Activated CD4-positive, alpha-beta T cell treated with anti-CD3 and anti-CD28 coated beads for 48 hours (primary cell): ENCODE data around the gene WDR45.
A peak's percentile ranks its signal among the peaks of the same experiment; 100 is the strongest.

ENCODE experiments used
- DNase-seq: peaks from one replicate; pipeline ENCODE4 v3.0.0-alpha.2; 2020

Gene WDR45

DNA sequence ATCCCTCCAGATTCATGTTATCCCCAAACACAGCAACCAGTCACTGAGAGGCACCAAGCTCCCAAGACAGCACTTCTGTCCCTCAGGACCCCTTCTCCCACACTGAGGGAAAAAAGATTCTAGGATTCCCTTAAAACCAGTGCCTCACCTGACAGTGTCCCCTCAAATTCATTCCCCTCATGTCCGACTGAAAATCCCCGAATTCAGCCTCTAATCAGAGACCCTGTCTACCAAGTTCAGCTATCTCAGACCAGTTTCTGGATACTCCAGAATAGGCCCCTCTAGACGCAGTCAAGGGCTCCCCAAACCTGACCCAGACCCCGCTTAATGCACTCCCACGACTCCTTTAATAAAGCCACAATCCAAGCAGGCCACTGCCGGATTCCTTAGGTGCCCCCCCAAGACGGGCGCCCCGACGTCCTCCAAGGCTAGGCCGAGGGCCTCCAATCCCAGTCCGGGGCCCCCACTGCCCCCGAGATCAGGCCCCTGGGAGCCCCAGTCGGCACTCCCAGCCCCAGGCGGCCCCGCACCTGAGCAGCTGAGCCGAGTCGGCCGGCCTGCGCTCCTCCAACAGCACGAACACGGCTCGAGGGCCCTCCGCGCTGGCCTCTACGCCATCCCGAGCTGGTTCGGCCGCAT is 37.0 kb downstream of the WDR45 start:
- no peak for DNase-seq

DNA sequence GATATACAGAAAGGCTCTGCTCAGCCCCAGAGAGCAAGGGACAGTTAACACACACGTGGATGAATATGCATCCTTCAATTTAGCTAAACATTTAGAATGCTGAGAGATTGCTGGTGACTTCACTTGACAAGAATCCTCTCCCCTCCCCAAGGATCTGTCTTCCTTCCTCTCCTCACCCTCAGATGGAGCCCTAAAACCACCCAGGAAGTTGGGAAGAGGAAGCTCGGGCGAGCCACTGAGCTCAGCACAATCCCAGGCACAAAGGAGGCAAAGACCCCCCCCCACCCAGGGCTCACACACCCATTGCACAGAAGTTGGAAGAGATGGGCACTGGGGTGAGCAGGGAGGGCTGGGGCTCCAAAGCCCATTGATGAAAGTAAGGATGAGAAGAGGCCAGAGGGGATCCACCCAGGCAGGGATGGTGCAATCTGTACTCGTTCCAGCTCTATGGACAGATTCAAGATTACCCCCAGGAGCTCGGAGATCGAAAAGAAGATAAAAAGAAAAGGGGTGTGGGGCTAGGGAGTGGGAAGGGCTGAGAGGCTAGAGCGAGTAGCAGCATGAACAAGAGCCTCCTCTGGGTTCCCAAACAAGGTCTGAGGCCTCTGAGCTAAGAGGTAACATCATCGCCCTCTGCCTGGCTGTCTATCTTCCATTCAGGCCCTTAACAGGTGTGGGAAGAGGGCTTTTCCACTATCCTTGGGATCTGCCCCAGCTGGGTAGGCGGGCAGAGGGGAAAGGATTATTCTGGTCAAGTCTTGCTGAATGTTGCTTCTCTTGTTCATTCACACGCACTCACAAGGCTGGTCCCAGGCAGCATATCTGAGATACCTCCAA is 37.7 kb downstream of the WDR45 start:
- DNase-seq, result no peak

DNA sequence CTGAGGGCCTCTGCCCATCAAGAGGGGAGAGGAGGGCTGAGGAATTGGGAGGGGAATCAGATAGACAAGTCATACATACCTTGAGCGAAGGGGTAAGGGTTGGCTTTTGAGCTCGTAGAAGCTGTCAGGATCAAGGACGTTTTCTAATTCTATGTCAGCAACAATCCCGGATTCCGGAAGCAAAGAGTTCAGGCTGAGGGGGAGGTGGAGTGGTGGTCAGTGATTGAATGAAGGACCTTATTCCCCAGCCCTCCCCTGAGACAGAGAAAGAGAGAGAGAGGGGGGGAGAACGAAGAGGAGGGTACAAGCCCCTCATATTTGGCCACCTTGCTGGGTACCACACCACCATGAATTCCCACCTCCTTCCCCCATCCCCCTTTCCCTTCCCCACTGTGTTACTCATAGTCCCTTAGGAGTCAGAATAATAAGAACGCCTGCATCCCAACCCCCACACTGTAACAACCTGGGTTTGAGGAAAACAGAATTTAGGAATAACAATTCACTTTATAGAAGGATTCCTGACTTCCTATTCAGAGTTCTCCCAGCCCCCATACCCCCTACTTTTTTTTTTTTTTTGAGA is 39.2 kb downstream of the WDR45 start:
- no peak for DNase-seq

GRCh38 chrX:49039598-49040375 is 39.9 kb downstream of the WDR45 start:
- peak; percentile 57 for DNase-seq

DNA sequence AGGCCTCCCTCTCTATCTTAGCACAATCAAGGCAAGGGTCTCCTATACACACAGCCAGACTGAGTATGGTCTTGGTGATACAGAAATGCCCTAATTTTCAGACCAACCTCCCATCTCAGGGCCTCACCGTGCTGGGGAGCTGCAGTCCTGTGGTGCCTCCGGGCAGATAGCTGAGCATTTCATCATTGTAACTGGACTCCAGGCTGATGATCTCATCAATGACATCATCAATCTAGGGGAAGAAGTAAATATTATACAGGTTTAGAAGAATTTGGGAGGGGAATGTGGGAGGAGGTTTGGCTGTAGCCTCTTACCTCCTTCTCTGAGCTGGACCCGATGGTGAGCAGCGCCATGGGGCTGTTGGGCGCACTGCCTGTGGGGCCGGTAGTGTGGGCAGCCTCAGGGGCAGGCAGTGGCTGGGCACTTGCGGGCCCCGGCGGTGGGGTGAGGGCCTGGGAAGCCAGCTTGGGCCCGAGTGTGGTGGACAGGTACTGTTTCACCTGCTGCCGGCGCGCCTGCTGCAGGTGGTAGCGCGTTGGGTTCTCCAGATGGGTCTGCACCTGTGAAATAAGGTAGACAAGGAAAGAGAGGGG is 41.7 kb downstream of the WDR45 start:
- DNase-seq, result no peak

- no peak for DNase-seq
Measured at GRCh38 chrX:49030283-49030682, 49.4 kb downstream of the WDR45 start.

GRCh38 chrX:49029876-49030275 is 49.8 kb downstream of the WDR45 start:
- DNase-seq, result no peak
